Psoas muscle (tissue), 8 donors: Measurements from ENCODE around the gene LPAR3. TPM values are rescaled to one million over a fixed set of nuclear protein-coding genes. Genes with fewer than 3 reads are reported as not detected.

Source experiments
- ATAC-seq, 4 donors: fragments of 200-7000 bp; cut with Tn5 transposase; one replicate each; pipeline ENCODE4 v1.9.1; 2020; ENCODE audit warnings: moderate library complexity in 3 of 4, mild to moderate bottlenecking in 2 of 4
- DNase-seq, 2 donors: peaks; one replicate each; pipeline ENCODE4 v3.0.0-alpha.2; 2020
- H3K27ac ChIP-seq: fragments of 200-600 bp; one replicate; pipeline ENCODE4 v1.8.0; 2022
- H3K27me3 ChIP-seq, 3 donors: fragments of 200-600 bp in 1 of 3; one replicate each; pipeline versions ENCODE4 v1.6.1 to v1.8.0; 2013 to 2022; ENCODE audit warnings: low read length in 2 of 3, mild to moderate bottlenecking in 2 of 3, moderate library complexity in 1 of 3; ENCODE audit not compliant: insufficient read depth in 3 of 3
- H3K36me3 ChIP-seq, 2 donors: fragments of 200-600 bp in 1 of 2; one replicate each; pipeline versions ENCODE4 v1.6.1 to v1.8.0; 2013 to 2022; ENCODE audit warnings: low read depth in 1 of 2, mild to moderate bottlenecking in 1 of 2, moderate library complexity in 1 of 2; ENCODE audit not compliant: insufficient read depth in 1 of 2
- H3K4me1 ChIP-seq: fragments of 200-600 bp; one replicate; pipeline ENCODE4 v1.8.0; 2022
- H3K4me3 ChIP-seq: fragments of 200-600 bp; one replicate; pipeline ENCODE4 v1.8.0; 2022; ENCODE audit warnings: mild to moderate bottlenecking
- H3K9me3 ChIP-seq: fragments of 200-600 bp; one replicate; pipeline ENCODE4 v1.8.0; 2022
- WGBS, 3 donors: extraction: QIAGEN DNeasy Blood & Tissue Kit; methylation state at CpG; one replicate each; pipeline versions ENCODE4 v1.1.6 to v1.1.7; 2013; 5-methylcytosine and 5-hydroxymethylcytosine counted together
- intact Hi-C, 2 donors: fragments of 100-400 bp; cut with DNase I; formaldehyde crosslinking; loops; one replicate each; pipeline versions ENCODE4 v1.11.0 to v1.14.2; 2022
- polyA plus RNA-seq, 3 donors: library from polyadenylated mRNA; stranded (reverse); fragments of 200-250 nt; gene quantifications; one replicate each; pipeline ENCODE4 v1.2.3, GENCODE V29; 2013
- total RNA-seq, 4 donors: library from RNA; stranded (reverse); fragmentation: NEBNext Ultra II Directional in 2 of 4; extraction: Animal tissue kit (Norgen Biotek cat#: 25700) in 2 of 4; gene quantifications; one replicate each; pipeline versions ENCODE4 v1.2.1 to v1.2.4, GENCODE V29; 2021 to 2023
- TF ChIP-seq, protein P1 (sequence below): fragments of 200-600 bp; IDR thresholded peaks from one replicate; pipeline ENCODE4 v1.8.0; 2022; ENCODE audit warnings: antibody characterized with exemption
- donor health status: healthy with polysubstance abuse.
- donor health status: DM: no; HTN: no; CAD: no; lungs with moderate emphysema.
- donor health status: Bipolar disorder and iron deficiency.
- donor health status: healthy.
- donor health status: DM: yes; HTN: yes; CAD: no.
- donor health status: DM: no; HTN: no; CAD: no.
- donor health status: DM: no; HTN: no; CAD: no.
- donor health status: DM: yes; HTN: yes; CAD: no.

Gene LPAR3
- total and polyA plus RNA-seq, 7 donors: 0.01 to 0.20 (median 0.03) TPM; not detected in 4

DNA sequence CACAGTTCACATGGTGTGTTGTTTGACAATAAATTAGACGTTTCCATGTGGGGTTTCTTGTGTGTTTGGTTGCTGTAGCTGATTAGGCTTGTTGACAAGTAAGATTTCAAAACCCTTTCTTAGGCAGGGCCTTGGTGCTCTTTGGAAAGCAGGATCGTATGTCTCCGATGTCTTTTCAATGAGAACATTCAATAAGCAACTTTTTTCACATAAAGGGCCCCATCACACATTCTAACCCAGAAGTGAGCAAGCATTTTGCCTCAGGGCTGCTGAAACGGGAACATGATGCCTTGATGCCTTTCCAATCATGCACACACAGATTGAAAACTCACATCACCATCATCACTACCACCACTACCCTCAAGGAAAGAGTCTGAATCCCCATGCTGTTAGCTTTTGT, 33.1 kb downstream of the LPAR3 start:
- Histone ChIP-seq H3K36me3 (no peaks in the 10 kb centered on the region), H3K4me1 (no peaks in the 10 kb centered on the region), H3K9me3 (no peaks in the 10 kb centered on the region), H3K4me3 (no peak overlapping the region), H3K27me3 (no peaks in the 10 kb centered on the region), H3K27ac (no peak overlapping the region)
- TF ChIP-seq, protein P1, sequence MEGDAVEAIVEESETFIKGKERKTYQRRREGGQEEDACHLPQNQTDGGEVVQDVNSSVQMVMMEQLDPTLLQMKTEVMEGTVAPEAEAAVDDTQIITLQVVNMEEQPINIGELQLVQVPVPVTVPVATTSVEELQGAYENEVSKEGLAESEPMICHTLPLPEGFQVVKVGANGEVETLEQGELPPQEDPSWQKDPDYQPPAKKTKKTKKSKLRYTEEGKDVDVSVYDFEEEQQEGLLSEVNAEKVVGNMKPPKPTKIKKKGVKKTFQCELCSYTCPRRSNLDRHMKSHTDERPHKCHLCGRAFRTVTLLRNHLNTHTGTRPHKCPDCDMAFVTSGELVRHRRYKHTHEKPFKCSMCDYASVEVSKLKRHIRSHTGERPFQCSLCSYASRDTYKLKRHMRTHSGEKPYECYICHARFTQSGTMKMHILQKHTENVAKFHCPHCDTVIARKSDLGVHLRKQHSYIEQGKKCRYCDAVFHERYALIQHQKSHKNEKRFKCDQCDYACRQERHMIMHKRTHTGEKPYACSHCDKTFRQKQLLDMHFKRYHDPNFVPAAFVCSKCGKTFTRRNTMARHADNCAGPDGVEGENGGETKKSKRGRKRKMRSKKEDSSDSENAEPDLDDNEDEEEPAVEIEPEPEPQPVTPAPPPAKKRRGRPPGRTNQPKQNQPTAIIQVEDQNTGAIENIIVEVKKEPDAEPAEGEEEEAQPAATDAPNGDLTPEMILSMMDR: no peak
- intact Hi-C loops: no loop called here
- no peak for ATAC-seq
- WGBS, 3 donors: 55 to 59% (median 56%) methylated on average over 4 of the region's 4 CpGs
- no peak for DNase-seq

DNA sequence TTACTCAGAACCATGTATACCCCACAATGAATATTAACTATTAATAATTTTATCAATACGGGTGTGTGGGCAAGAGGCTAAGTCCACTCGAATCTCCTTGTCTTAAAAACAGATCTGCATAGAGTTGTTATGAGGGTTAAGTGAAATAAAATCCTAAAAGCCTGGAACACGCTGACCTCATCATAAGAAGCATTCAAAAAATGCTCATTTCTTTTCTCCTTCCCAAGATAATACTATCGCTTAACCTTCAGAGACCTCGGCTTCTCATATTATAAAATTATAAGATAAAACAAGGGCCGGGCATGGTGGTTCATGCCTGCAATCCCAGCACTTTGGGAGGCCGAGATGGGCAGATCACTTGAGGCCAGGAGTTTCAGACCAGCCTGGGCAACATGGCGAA, 35.1 kb downstream of the LPAR3 start:
- TF ChIP-seq, protein P1: no peak
- no peak overlapping the region for H3K27ac ChIP-seq
- H3K4me3 ChIP-seq: no peak overlapping the region
- no peaks in the 10 kb centered on the region for H3K36me3 ChIP-seq
- DNase-seq (no peak), ATAC-seq (no peak)
- no peaks in the 10 kb centered on the region for H3K27me3 ChIP-seq
- H3K4me1 ChIP-seq: no peaks in the 10 kb centered on the region
- 66 to 75% (median 71%) methylated on average over 8 of the region's 8 CpGs for WGBS, 3 donors
- intact Hi-C loops: no loop called here
- H3K9me3 ChIP-seq: no peaks in the 10 kb centered on the region

DNA sequence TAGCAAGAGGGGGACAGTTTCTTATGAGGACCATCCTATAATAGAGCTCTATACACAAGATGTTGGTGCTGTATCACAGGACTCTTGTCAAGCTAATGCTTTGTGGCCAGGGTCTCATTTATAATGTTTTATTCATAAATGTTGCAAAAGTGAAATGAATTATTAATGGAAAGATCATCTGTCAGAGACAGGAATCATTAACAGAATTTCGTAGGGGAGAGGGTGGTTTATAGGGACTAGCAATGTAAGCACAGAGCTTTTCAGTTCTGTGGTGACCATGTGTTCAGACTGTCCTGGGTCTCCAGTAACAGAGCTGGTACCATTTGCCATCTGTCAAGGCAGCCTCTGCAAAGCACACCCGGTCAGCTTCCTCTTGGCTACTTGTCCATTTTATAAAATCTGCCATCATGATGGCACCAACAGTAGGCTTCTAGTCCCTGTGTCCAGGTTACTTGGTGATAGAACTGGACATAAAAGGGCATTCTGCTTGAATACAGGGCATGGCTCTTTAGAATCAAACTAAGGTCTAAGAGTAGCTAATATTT, 36.2 kb downstream of the LPAR3 start:
- Histone ChIP-seq H3K27me3 (no peaks in the 10 kb centered on the region), H3K9me3 (no peaks in the 10 kb centered on the region), H3K36me3 (no peaks in the 10 kb centered on the region), H3K4me3 (no peak overlapping the region), H3K27ac (no peak overlapping the region), H3K4me1 (no peaks in the 10 kb centered on the region)
- ATAC-seq: no peak
- no peak for DNase-seq
- WGBS, 3 donors: 51 to 71% (median 58%) methylated on average over 2 of the region's 2 CpGs
- TF ChIP-seq, protein P1: no peak
- intact Hi-C loops: no loop called here

DNA sequence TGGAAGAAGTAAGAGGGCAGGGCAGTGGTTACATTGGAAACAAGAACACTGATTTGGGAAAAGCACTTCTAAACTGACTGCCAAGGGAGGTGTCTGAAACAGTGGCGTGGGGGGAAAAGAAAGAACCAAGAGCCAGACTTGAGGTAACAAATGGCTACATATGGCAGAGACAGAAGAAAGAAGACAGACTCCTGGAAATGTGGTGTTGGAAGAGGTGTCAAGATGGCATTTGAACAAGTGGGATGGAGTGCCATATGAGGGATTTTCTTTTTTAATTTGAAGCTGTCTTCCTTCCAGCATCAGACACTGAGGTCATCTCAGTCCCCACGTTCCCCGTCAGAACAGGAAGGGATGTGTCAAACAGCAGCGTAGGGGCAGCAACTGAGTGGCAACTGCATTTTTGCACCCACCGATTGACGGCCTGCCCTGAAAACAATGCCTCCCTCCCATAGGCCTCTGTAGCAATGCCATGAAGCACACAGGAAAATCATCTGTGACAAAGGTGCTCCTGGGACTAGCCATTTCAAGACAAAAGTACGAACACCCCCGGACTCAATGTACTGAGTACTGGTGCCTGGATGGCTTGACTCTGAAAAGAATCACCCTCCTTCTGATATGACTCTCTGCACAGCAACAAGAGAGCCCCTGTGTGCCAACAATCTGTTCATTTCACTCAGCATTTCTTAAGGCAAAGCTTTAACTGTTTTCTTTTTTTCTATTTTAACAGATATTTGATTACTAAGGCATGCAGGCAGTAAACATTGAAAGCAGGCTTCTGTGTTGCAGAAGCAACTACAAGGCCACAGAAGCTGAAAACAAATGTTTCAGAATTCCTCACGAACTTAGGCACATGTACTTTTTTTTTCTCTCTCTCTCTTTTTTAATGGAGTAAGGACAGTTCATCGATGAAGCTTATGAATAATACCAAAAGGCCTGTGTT, 37.0 kb downstream of the LPAR3 start:
- ATAC-seq (no peak), DNase-seq (no peak)
- H3K4me1 ChIP-seq: no peaks in the 10 kb centered on the region
- intact Hi-C loops: no loop called here
- H3K36me3 ChIP-seq: no peaks in the 10 kb centered on the region
- no peak overlapping the region for H3K27ac ChIP-seq
- H3K9me3 ChIP-seq: no peaks in the 10 kb centered on the region
- no peak overlapping the region for H3K4me3 ChIP-seq
- 51 to 52% (median 51%) methylated on average over 10 of the region's 10 CpGs for WGBS, 3 donors
- no peaks in the 10 kb centered on the region for H3K27me3 ChIP-seq
- TF ChIP-seq, protein P1: no peak
